Type B pancreatic cell (in vitro differentiated cells): Measurements from ENCODE around the gene CPTP. TPM values are rescaled to one million over a fixed set of nuclear protein-coding genes. Genes with fewer than 3 reads are reported as not detected.
A peak's percentile ranks its signal among the peaks of the same experiment; 100 is the strongest.

Source experiments
- DNase-seq: peaks from one replicate; pipeline ENCODE4 v3.0.0; 2021; ENCODE audit warnings: mixed read lengths; ENCODE audit not compliant: unreplicated experiment; ENCODE audit errors: extremely low spot score
- H3K27ac Mint-ChIP-seq: 2 replicates; pipeline ENCODE4 v1.8.0; 2021; ENCODE audit warnings: mild to moderate bottlenecking, mixed read lengths
- H3K27me3 Mint-ChIP-seq: 2 replicates; pipeline ENCODE4 v1.8.0; 2021; ENCODE audit warnings: mixed read lengths
- H3K36me3 Mint-ChIP-seq: 2 replicates; pipeline ENCODE4 v1.8.0; 2021; ENCODE audit warnings: mixed read lengths
- H3K4me1 Mint-ChIP-seq: one replicate; pipeline ENCODE4 v1.8.0; 2021; ENCODE audit warnings: mixed read lengths; ENCODE audit not compliant: unreplicated experiment
- H3K4me3 Mint-ChIP-seq: 2 replicates; pipeline ENCODE4 v1.8.0; 2021; ENCODE audit warnings: mild to moderate bottlenecking, mixed read lengths
- H3K9me3 Mint-ChIP-seq: 2 replicates; pipeline ENCODE4 v1.8.0; 2021; ENCODE audit warnings: mixed read lengths
- CTCF ChIP-seq: fragments of 200-600 bp; sonication (generic); conservative IDR thresholded peaks from 2 replicates; pipeline ENCODE4 v1.5.0; 2021; ENCODE audit warnings: antibody characterized with exemption, mild to moderate bottlenecking
- total RNA-seq: library from RNA; stranded (reverse); gene quantifications from 2 replicates; pipeline ENCODE4 v1.2.1, GENCODE V29; 2021; ENCODE audit warnings: low replicate concordance

CPTP gene
- total RNA-seq, 1 donor from 2014 or later: 24.2 TPM

GRCh38 chr1:1307261-1307922 lies 17.2 kb upstream of the CPTP start:
- Mint-ChIP-seq H3K4me1 (peaks cover 15% of the 10 kb centered on the region), H3K27ac (peak overlapping the region; percentile 93), H3K27me3 (no peaks in the 10 kb centered on the region), H3K4me3 (peak overlapping the region; percentile 91), H3K9me3 (no peaks in the 10 kb centered on the region), H3K36me3 (no peaks in the 10 kb centered on the region)
- no peak for TF ChIP-seq CTCF
- no peak for DNase-seq

- Mint-ChIP-seq H3K36me3 (no peaks in the 10 kb centered on the region), H3K9me3 (no peaks in the 10 kb centered on the region), H3K4me1 (peaks cover 15% of the 10 kb centered on the region), H3K27me3 (no peaks in the 10 kb centered on the region), H3K4me3 (peak within 1 kb of the TSS; percentile 91), H3K27ac (peak within 1 kb of the TSS; percentile 93)
- no peak for TF ChIP-seq CTCF
- peak; percentile 92 for DNase-seq
Measured at GRCh38 chr1:1307923-1308755, 16.5 kb upstream of the CPTP start, which contains the start of the genes ACAP3 and PUSL1. ACAP3 (minus strand) TSS chr1:1307930; CDS start chr1:1307815, 115 bp downstream. PUSL1 (plus strand) TSS chr1:1308597; CDS start chr1:1308644, 47 bp downstream.

GRCh38 chr1:1308756-1309250 lies 15.8 kb upstream of the CPTP start:
- no peak for TF ChIP-seq CTCF
- Mint-ChIP-seq H3K4me1 (peaks cover 15% of the 10 kb centered on the region), H3K27ac (peak overlapping the region; percentile 79), H3K9me3 (no peaks in the 10 kb centered on the region), H3K36me3 (peaks cover 2% of the 10 kb centered on the region), H3K4me3 (peak overlapping the region; percentile 86), H3K27me3 (no peaks in the 10 kb centered on the region)
- DNase-seq: no peak

- Mint-ChIP-seq H3K27ac (peak overlapping the region; percentile 50), H3K4me1 (peaks cover 14% of the 10 kb centered on the region), H3K9me3 (no peaks in the 10 kb centered on the region), H3K4me3 (peak overlapping the region; percentile 83), H3K36me3 (peaks cover 3% of the 10 kb centered on the region), H3K27me3 (no peaks in the 10 kb centered on the region)
- no peak for TF ChIP-seq CTCF
- no peak for DNase-seq
Measured at GRCh38 chr1:1309251-1310108, 15.1 kb upstream of the CPTP start.

GRCh38 chr1:1310109-1310385 lies 14.6 kb upstream of the CPTP start:
- Mint-ChIP-seq H3K27me3 (no peaks in the 10 kb centered on the region), H3K4me1 (peaks cover 11% of the 10 kb centered on the region), H3K9me3 (no peaks in the 10 kb centered on the region), H3K27ac (no peak overlapping the region), H3K36me3 (peaks cover 3% of the 10 kb centered on the region), H3K4me3 (peak overlapping the region; percentile 79)
- TF ChIP-seq CTCF: no peak
- no peak for DNase-seq
